Hippocampal formation (tissue), 2 donors: ENCODE results near the gene SEMA3G.
A peak's percentile ranks its signal among the peaks of the same experiment; 100 is the strongest.

Experiments used
- DNase-seq, 2 donors: peaks; one replicate each; lab custom pipeline; 2025; lab: John Stamatoyannopoulos, UW

The SEMA3G gene

DNA sequence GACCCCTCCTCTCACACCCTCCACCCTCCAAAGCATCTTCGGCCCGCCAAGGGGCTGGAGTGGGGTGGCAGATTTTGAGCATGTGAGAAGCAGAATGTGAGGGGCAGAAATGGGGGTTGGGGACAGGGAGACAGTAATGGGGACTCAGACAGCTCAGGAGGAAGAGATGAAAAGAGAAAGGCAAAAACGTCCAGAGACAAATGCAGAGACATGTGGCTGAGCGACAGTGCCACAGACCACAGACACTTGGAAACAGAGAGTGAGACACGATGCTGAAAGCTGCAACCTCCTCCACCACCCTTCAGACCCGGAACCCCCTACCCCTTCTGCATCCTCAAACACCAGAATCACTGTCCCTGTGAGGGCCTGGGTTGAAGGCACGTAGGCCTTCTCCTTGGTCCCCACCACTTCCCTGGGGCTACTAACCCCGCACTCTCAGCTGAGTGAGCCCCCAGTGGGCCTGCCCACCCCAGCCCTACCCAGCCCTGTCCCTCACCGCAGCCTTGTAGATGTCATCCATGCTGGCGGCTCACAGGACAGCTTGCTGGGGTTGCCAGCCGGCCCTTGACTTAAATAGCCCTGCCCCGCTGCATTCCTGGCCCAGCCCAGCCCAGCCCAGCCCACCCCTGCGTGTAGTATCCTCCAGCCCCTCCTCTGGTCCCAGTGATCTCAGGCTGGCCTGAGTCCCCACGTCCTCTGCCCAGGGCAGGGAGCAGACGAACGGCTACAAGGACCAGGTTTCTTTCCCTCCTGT is 8.8 kb upstream of the SEMA3G start, which contains the start of gene TNNC1:
Gene TNNC1 (minus strand): TSS at position 546 of the 754 bp plus-strand sequence. CDS start 26 bp downstream, at position 520.
- no peak for DNase-seq

DNA sequence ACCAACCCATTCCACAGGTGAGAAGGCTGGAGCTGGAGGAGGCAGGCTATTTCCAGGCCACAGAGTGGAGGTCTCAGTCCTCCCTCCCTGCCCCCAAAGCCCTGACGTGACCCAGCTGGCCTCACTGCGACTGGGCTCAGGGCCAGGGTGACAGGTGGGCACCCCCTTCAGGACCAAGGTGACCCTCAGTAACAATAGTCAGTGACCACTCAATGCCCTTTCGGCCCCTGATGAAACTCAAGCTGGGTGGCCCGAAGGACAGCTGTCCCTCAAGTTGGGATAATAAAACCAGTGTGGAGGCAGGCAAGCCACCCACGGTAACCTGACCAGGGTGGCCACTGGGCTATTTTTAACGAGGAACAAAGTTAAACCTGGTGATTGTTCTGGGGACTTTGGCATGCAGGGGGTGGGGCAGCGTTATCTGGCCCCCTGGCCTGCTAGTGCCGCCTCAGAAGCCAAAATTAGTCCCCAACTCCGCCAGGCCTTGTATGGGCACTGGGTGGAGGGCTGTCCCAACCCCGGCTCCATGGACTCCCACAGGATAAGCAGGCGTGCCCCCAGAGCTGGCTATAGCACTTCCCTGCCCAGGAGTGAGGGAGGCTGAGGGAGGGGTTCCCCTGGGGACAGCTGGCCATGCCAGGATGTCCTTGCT is 7.8 kb upstream of the SEMA3G start:
- DNase-seq: no peak

DNA sequence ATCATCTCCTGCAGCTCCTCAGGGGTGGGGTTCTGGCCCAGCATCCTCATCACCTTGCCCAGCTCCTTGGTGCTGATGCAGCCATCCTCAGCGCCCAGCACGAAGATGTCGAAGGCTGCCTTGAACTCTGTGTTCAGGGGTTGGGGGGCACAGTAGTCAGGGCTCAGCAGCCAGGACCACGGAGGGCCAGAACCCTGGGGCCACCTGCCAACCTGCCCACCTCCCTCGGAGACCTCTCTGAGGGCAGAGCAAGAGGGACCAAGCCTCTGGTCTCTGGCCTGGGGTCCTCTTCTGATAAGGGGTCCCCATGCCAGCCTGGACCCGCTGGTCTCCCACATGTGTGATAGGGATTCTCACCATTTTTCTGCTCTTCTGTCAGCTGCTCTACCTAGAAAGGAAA is 7.2 kb upstream of the SEMA3G start:
- no peak for DNase-seq

DNA sequence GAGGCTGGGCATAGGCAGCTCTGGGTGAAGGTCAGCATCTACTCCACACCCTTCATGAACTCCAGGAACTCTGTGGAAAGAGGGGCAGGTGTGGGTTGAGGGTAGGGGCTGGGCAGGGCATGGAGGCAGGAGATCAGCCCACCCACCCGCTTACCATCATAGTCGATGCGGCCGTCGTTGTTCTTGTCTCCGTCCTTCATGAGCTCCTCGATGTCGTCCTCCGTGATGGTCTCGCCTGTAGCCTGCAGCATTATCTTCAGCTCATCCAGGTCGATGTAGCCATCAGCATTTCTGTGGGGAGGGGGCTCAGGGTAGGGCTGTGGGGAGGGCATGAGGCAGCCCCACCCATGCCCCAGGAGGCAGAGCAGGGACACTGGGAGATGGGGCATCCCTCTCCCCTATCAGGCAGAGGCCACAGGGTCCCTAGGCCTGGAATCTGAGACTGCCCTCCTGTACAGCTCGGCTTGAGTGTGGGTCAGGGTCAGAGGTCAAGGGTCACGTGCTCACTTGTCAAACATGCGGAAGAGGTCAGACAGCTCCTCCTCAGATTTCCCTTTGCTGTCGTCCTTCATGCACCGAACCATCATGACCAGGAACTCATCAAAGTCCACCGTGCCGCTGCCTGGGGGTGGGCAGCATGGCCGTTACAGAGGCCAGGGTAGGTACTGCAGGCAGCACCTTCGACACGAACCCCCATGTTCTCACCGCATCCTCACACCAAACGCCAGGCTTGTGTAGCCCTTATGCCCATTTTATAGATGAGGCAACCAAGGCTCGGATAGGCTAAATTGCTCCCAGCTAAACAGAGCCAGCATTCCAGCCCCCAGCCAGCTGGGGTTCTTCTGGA is 6.6 kb upstream of the SEMA3G start:
- DNase-seq: no peak

DNA sequence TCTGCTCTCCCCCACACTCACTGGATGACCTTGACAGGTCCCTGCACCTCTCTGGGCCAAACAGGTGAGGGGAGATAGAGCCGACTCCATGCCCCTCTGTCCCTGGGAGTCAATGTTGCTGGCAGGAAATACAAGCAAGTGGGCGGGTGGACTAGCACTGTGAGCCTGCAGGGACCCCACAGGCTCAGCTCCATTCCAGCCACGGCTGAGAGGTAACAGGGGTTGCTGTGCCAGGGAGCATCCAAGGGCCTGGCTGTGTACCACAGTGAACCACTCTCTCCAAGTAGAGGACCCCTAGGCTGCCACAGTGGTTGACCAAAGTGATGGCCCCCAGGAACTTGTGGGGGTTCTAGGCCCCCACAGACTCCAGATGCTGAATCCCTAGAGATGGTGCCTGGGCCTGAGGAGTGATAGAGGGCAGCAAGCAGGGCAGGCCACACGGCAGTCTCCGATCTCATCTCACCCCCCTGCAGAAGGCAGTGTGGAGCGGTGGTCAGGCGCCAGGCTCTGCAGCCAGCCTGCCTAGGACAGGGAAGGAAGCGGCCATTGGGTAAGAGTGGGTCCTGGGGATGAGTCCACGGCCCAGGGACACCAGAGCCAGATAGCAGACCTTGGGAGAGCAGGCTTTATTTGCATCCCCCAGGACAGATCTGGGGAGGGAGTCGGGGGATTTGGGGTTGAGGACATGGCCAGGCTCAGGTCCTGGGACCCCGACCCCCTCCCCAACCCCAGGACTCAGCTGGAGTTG is 5.8 kb upstream of the SEMA3G start:
- no peak for DNase-seq

DNA sequence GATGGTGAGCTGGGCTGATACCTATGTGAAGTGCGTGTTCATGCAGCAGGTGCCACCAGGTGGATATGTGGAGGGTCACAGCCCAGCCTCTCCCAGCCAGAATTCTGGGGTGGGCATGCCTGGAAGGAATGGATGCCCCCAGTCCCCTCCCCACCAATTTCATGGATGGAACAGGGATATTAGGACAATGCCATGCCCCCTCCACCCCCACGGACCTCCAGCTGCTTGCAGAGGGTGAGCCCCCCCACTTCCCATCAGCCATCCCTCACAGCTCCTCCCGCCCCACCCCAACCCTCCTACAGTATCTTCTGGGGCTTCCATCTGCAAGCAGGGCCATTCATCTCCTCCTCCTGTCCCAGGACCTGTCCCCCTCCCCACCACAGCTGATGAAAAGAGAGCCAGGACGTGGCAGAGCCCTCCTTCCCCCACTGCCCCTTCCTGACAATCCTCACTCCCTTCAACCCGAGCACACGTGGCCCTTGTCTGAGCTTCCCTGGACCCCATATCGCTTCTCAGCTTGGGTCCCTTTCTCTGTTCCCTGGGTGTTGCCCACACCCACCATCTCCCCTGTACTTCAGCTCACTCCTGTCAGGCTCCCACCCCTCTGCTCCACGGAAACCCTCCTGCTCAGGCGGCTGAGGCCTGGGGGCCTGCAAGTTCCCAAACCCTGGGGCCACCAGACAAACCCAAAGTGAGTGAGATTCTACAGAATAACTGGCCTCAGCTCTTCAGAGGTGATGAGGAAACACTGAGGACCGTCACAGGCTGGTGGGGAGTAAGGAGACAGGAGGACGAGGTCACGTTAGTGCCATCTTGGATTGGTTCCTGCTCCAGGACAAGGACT is 2.8 kb upstream of the SEMA3G start:
- no peak for DNase-seq

DNA sequence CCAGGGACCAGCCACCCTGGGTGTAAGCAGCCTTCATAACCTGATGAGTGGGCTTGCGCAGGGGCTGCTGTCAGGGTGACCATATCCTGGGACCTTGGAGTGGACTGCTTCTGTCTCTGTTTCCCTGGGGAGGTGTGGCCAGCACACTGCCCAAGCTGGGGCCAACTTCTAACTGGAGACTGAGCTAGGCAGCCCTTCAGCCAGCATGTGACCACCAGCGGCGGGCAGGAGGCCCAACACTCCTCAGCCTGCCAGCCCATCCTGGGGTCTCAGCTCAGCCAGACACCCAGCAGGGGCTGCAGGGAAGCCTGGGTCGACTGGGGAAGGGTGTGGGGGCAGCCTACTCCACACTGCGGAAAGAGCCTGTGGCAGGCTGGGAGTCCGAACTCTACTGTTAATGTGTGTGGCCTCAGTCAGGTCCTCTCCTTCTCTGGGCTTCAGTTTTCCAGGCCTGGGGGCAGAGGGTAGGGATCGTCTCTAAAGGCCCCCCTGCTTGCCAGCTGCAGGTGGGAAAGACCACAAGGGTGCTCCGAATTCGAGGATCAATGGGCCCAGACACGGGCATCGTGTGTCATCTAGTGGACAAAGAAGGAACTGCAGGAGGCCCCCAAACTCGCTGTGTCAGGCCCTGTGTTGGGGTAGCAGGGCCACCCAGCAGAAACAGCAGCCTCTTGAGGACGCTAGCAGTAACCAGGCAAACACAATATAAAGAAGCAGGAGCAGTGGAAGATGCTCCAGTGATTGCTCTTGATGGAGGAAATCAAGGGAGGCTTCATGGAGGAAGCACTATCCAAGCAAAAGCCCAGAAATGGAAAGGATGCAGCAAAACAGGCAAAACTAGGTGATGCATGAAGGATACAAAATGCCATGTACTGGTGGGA is 2.0 kb upstream of the SEMA3G start:
- peak in 1 of 2 donors; percentile 40 for DNase-seq

DNA sequence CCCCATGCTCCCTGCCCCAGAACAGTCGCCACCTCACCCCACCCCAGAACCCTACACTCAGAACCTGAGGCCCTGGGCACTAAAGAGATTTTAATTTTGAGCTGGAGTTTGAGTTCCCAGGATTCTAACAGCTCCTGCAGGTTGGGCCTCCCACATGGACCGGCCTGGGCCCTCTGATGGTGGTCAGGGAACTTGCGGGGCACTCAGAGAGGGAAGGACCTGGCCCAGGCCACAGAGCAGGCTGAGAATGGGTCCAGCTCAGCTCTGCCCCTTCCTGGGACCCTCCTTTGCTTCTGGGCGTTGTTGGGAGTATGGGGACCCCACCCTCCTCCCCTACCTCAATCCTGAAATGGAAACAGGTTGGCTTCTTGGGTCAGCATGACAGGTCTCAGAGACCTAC is 1.1 kb upstream of the SEMA3G start:
- DNase-seq: no peak

DNA sequence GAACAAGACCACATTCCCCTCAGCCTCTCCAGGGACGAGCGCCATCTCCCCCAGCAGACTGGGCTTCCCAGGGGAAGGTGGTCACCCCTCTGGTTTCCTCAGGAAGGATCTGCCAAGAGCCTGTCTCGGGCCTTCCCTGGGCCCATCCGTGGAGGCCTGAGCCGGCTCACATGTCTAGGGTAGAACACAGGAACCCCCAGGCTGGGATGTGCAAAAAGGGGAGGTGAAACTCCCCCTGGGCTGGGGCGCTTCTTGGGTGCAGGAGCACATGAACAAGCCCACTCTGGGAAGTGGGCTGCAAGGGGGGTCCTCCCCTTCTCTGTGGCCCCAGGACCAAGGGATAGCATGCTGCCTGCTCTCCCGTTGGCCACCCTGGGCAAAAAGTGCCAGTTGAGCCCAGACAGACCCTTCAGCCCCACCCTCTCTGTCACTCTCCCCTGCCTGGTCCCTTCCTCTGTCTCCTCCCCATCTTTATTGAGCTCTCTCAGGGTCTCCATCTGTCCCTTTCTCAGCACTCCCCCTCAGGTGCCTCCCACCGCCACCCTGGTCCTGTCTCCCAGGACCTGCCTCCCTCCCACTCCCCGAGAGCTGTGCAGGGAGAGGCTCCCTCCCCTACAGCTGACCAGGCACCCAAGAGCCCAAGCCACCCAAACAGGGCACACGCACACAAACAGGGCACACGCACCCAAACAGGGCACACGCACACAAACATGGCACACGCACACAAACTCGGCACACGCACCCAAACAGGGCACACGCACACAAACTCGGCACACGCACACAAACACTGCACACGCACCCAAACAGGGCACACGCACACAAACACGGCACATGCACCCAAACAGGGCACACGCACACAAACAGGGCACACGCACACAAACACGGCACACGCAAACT is 864 bp downstream of the SEMA3G start:
- no peak for DNase-seq

DNA sequence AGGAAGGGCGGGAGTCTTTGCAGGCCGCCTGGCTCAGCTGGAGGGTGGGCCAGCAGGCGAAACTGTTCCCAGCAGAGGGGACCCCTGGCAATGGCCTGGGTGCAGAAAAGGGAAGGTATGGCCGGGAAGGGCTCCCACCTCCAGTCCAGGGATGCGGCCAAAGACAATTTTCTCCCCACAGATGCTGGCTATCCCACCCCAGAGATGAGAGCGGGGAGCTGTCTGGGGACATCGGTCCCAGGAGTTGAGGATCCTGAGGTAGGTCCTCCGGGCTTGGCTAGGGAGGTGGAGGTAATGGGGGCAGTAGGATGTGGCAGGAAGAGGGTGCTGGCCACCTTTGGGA is 1.7 kb downstream of the SEMA3G start:
- no peak for DNase-seq

DNA sequence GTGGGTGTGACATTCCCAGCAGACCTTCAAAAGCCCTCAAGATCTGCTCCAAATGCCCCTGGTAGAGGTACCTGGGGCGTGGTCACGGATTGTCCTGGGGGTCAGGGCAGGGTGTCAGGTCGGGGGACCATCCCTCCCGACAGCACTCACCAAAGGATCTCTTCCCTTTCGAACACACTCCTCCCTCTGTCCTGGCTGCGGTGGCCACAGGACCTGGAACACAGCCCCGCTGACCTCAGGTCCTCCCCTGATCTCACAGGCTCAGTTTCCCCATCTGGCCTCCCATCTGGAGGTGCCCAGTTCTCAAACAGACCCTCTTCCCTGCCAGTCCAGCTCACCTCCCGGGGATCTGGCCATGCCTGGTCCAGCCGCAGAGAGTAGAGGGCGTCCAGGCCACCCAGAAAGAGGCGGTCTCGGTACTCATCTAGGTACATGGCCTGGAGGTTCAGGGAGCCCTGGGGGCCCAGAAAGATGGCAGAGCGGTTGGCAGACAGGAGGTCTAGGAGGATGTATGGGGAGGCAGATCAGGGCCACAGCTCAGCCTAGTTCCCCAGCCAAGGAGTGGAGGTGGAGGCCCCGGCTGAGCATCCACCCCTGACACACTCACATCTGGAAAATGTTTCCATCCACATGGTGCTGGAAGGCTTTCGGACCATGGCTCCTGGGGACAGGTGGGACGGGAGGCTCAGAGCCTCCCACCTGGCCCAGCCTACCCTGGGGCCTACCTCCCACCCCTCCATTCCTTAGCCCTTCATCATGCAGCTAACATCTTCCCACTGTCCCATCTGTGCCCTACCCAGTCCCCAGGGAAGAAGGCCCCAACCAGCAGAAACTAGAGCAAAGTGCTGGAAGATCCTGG is 2.3 kb downstream of the SEMA3G start:
- no peak for DNase-seq

DNA sequence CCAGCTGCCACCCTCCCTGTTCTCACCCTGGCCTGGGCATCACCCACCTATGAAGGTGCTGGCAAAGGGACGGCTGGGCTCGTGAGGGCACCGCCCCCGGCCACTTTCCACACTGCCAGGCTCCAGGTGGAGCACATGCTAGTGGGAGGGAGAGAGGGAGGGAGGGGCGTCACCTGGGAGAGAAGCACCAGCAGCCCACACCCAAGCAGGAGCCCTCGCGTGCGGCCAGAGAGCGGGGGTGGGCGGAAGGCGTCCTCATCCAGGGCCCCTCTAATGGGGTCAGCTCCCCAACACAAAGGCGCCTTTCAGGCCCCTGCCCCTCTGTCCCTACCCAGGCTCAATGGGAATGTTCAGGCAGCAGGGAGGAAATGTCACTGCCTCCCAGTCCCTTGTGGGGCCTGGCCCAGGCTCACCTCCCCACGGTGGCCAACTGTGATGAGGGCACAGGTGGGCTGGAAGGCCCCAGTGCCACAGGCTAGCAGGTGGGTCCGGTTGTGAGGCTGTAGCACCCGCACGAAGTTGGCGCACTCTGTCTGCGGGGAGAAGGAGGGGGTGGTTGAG is 3.1 kb downstream of the SEMA3G start:
- DNase-seq: no peak

DNA sequence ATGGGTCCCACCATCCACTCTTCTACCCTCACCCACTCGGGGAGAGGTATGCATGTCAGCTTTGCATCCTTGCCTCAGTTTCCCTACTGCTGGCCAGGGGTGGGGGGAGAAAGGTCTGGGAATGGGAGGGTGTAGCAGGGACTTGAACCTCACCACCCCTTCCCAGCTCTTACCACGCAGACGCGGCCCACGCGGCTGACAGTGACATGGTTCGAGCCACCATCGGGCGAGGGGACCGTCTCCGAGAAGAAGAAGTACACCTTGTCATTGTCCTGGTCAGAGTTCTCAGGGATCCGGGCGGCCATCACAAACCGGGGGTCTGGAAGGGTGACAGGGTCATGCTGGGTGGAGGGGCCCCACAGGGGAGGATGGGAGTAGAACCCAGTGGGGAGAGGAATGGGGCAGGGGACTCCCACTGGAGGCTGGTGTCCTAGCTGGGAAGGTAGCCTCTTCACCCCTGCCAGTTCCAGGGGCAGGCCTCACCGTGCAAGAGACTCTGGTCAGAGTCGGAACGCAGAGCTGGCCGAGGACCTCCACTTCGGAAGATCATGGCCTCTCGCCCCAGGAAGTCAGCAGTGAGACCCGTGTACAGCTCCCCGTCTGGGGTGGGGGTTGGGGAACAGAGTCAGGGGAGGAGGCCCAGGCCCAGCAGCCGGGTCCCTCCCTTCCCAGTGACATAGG is 3.7 kb downstream of the SEMA3G start:
- DNase-seq: no peak

DNA sequence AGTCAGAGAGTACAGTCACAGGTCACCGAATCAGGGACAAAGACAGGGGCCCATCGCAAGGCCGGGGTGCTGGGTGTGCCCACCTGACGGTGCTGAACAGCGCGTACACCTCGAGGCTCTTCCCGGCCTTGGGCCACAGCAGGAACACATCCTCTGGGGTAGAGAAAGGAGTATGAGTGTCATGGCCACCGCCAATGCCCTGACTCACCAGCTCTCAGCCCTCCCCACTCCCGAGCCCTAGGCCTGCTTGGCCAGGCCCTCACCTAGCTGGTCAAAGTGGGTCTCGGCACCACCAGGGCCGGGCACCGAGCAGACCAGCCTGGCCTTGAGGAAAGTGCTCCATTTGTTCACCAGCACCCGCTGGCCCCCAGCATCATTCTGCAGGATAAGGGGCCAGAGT is 4.2 kb downstream of the SEMA3G start:
- DNase-seq: no peak

DNA sequence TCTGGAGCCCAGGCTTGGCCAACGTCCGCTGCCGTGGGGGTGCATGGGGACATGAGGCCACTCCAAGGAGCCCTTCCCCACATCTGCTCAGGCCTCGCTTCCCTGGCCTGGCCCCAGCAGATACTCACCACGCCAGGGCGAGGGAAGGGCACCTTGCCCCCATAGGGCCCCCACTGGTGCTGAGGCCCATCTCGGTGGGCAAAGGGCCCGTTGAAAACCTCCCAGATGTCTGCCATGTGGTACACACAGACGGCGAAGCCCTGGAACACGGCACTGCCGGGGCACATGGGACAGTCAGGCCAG is 4.7 kb downstream of the SEMA3G start:
- DNase-seq: no peak

DNA sequence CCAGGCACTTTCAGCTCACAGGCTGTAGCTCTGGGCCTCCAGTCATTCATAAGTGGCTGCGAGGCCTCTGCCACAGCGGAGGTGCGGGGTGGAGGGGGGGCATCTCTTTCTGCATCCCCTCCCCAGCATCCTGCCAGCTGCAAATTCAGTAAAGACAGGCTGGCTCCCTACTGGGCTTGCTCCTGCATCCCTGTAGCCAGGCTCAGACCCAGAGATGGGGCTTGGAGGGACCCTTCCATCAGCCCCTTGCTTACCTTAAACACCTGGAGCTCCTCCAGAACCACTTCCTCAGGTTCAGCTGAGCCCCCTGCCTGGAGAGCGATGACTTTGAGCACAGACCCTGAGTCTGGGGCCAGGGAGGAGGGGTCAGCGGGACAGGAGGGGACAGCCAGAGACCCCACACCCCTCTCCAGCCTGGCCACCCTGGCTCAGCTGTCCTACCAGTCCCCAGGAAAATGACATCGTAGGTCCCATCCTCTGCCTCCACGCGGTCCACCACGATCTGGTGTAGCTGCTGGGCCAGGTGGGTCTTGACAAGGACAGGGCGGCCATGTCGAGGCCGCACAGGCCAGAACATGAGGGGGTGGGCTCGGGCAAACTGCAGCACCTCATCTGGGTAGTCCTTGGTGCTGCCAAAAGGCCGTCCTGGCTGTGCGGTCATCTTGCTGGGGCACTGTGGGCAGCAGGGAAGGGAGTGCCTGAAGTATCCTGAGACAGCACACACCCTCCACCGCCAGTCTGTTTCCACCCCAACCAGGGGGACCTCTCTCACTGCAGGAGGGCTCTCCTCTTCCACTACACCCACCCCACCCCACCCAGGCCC is 5.3 kb downstream of the SEMA3G start:
- DNase-seq: no peak
